Right cardiac atrium (tissue), 5 donors: ENCODE results near the gene KCNJ8. TPM values are rescaled to one million over a fixed set of nuclear protein-coding genes. Genes with fewer than 3 reads are reported as not detected.
A peak's percentile ranks its signal among the peaks of the same experiment; 100 is the strongest.
"Not testable (repeated sequence)": the region's sequence is repeated elsewhere in the genome, so short reads cannot be mapped to it uniquely, and the experiment has no call there.

Experiments
- ATAC-seq, 2 donors: fragments of 200-7000 bp; cut with Tn5 transposase; one replicate each; pipeline versions ENCODE4 v1.8.0 to v1.9.1; 2020; ENCODE audit warnings: moderate library complexity in 2 of 2, mild to moderate bottlenecking in 1 of 2
- DNase-seq, 3 donors: peaks; one replicate each; pipeline ENCODE4 v3.0.0-alpha.2; 2020
- H3K27ac ChIP-seq: one replicate; pipeline ENCODE4 v1.5.1; 2013; ENCODE audit warnings: mild to moderate bottlenecking, low read length, control low read depth, moderate library complexity
- H3K27me3 ChIP-seq: one replicate; pipeline ENCODE4 v1.6.1; 2013; ENCODE audit not compliant: control insufficient read depth, insufficient read depth
- H3K4me1 ChIP-seq: one replicate; pipeline ENCODE4 v1.6.1; 2013; ENCODE audit warnings: low read length; ENCODE audit not compliant: control insufficient read depth, insufficient read depth
- H3K4me3 ChIP-seq: one replicate; pipeline ENCODE4 v1.5.1; 2013; ENCODE audit warnings: low read length, control low read depth
- H3K9me3 ChIP-seq: one replicate; pipeline ENCODE4 v1.6.1; 2013; ENCODE audit warnings: low read length; ENCODE audit not compliant: control insufficient read depth
- WGBS: extraction: QIAGEN DNeasy Blood & Tissue Kit; methylation state at CpG from one replicate; pipeline ENCODE4 v1.1.7; 2013; 5-methylcytosine and 5-hydroxymethylcytosine counted together
- intact Hi-C, 4 donors: fragments of 100-400 bp; cut with DNase I; formaldehyde crosslinking; loops; one replicate each; pipeline versions ENCODE4 v1.11.0 to v1.14.0; 2022 to 2023
- polyA plus RNA-seq: library from polyadenylated mRNA; stranded (reverse); fragments of 200-250 nt; gene quantifications from one replicate; pipeline ENCODE4 v1.2.3, GENCODE V29; 2013
- total RNA-seq, 4 donors: library from RNA; stranded (reverse); fragmentation: NEBNext Ultra II Directional; extraction: Animal tissue kit (Norgen Biotek cat#: 25700); gene quantifications; one replicate each; pipeline ENCODE4 v1.2.1, GENCODE V29; 2021
- donor health status: healthy with polysubstance abuse.
- donor health status: DM: no; HTN: yes; CAD: no.
- donor health status: DM: no; HTN: no; CAD: no.
- donor health status: DM: no; HTN: yes; CAD: no; lungs with severe emphysema.
- donor health status: DM: yes; HTN: yes; CAD: no.

Gene KCNJ8
- total and polyA plus RNA-seq, 5 donors, result 25.7 to 45.0 (median 37.9) TPM

DNA sequence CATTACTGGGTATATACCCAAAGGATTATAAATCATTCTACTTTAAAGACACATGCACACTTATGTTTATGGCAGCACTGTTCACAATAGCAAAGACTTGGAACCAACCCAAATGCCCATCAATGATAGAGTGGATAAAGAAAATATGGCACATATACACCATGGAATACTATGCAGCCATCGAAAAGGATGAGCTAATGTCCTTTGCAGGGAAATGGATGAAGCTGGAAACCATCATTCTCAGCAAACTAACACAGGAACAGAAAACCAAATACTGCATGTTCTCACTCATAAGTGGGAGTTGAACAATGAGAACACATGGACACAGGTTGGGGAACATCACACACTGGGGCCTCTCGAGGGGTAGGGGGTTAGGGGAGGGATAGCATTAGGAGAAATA, 37.8 kb upstream of the KCNJ8 start:
- H3K4me3 ChIP-seq, DNase-seq, H3K27me3 ChIP-seq, ATAC-seq, H3K4me1 ChIP-seq, H3K27ac ChIP-seq, intact Hi-C loops, H3K9me3 ChIP-seq: not testable (repeated sequence)
- WGBS, result 87% methylated on average over 2 of the region's 2 CpGs

DNA sequence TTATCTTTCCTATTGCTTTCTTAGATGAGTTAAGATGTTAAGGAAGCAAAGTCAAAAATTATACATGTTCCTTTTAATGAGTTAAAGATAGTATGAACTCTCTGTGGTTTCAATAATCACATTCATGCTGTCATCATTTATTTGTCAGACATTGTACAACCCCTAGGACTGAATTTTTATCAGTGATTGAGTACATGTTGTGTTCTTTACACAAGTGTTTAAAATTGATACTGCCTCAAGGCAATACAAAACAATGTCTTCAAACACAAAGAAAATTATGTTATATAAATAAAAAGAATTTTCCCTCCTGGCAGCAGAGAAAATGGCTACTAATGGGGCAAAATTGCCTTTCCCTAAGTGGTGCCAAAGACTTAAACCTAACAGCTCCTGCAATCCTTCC, 34.6 kb upstream of the KCNJ8 start:
- Histone ChIP-seq H3K27ac (no peak overlapping the region), H3K27me3 (no peaks in the 10 kb centered on the region), H3K4me1 (no peaks in the 10 kb centered on the region), H3K4me3 (no peak overlapping the region), H3K9me3 (no peaks in the 10 kb centered on the region)
- ATAC-seq (peak in 1 of 2 donors; percentile 50), DNase-seq (no peak)
- intact Hi-C loops, result no loop called here

DNA sequence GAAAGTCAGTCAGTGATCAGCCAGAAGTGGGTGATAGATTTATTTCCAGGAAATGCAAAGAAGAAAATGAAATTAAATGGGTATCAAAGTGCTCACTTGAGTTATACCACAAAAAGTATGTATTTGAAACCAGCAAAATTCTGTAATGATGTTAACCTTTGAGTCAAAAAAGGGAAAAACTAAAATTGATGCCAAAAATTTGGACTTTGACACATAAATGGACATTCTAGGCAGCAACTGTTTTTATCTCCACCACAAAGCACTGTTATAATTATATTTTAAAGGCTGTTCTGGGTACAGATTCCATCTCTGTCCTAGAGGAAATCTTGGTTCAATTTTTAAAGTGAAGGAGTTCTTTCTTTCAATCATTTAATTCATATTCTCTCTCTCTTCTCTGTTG, 31.7 kb upstream of the KCNJ8 start:
- no peaks in the 10 kb centered on the region for H3K27me3 ChIP-seq
- no peak overlapping the region for H3K4me3 ChIP-seq
- ATAC-seq (no peak), DNase-seq (no peak)
- H3K9me3 ChIP-seq, result no peaks in the 10 kb centered on the region
- H3K27ac ChIP-seq, result no peak overlapping the region
- no peaks in the 10 kb centered on the region for H3K4me1 ChIP-seq
- intact Hi-C loops, result no loop called here

DNA sequence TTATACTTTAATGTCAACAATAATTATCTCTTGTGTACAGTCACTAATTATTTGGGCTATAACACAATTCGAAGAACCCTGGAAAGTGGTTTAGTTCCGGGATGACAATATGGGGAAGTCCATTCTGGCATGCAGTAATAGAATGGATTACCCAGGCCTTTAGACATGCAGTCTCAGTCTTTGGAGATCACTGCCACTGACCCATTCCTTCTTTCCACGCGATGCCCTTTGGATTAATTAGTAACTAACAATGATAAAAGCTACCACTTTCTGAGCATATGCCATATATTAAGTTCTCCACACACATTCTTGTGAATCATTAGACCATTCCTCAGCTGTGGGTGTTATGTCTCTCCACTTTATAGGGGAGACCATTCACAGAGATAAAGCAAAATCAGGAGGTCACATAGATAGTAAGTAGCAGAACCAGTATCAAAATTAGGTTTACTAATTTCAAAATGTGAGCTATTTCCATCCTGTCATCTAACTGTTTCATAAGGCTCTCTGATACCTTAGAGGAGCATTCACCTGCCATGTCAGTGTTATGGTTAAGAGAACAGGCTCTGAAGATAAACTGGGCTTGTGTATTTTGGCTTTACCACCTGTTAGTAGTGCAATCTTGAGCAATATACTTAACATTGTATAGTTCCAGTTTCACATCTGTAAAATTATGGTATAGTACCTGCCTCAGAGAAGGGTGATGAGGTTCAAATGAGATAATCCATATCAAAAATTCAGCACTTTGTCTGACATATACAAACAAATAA, 27.2 kb upstream of the KCNJ8 start:
- H3K4me1 ChIP-seq, result no peaks in the 10 kb centered on the region
- no peaks in the 10 kb centered on the region for H3K9me3 ChIP-seq
- no peak for ATAC-seq
- H3K4me3 ChIP-seq, result no peak overlapping the region
- no peaks in the 10 kb centered on the region for H3K27me3 ChIP-seq
- WGBS, result 81% methylated on average over 4 of the region's 4 CpGs
- no peak for DNase-seq
- H3K27ac ChIP-seq, result no peak overlapping the region
- intact Hi-C loops, result no loop called here

DNA sequence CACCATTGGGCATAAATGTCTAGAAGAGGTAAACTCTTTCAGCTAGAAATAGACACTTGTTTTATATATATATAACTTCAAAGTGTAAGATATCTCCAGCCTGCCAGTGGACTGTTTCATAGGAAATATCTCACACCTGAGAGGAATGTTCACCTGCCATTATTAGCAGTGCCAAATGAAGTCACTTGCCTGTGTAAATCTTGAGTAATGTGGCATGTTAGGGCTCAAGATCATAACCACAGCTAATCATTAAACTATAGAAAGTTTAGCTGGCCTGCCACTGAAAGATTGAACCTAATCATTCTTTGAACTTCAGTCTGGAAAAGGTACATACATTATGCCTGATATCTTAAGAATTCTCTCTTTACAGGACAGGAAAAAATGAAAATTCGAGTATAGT, 25.5 kb upstream of the KCNJ8 start:
- Histone ChIP-seq H3K9me3 (no peaks in the 10 kb centered on the region), H3K27me3 (no peaks in the 10 kb centered on the region), H3K27ac (no peak overlapping the region), H3K4me1 (no peaks in the 10 kb centered on the region), H3K4me3 (no peak overlapping the region)
- intact Hi-C loops, result no loop called here
- no peak for ATAC-seq
- WGBS, result 58% methylated on average over 1 of the region's 1 CpG
- DNase-seq, result no peak

DNA sequence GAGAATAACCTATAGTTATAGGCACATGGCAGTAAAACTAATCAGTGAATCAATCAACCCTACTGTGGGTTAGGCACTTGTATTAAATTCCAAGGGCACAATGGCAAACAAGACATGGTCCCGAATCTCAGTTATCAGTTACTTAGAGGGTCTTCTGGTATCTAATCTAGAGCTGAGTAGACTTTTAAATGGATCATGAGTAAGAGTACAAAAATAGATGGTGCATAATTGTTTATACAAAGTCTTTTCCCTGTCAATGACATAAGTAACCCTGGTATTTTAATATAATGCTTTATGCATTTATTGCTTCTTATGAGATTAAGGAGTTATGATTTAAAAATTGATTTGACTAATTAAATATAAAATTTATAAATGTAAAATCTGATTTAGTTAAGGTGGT, 23.0 kb upstream of the KCNJ8 start:
- Histone ChIP-seq H3K4me1 (no peaks in the 10 kb centered on the region), H3K9me3 (no peaks in the 10 kb centered on the region), H3K27ac (no peak overlapping the region), H3K4me3 (no peak overlapping the region), H3K27me3 (no peaks in the 10 kb centered on the region)
- ATAC-seq (no peak), DNase-seq (no peak)
- 40% methylated on average over 1 of the region's 1 CpG for WGBS
- intact Hi-C loops, result no loop called here

DNA sequence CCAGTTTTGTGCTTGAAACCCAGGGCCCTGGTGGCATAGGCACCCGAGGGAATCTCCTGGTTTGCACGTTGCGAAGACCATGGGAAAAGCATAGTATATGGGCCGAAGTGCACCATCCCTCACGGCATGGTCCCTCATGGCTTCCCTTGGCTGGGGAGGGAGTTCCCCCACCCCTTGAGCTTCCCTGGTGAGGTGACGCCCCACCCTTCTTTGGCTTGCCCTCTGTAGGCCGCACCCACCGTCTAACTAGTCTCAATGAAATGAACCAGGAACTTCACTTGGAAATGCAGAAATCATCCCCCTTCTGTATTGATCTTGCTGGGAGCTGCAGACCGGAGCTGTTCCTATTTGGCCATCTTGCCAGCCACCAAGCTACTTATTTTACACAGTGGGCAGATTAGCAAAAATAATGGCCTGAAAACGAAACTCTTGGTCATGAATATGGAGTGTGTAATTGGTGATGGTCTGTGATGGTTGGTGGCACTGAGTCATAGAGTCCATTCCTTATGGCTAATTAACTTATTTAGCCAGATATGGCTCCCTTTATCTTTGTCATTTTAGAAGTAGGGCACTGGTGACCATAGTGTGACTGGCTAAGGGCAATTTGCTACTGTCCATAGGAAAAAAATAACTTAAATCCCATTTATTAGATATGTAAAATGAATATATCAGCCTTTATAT, 21.3 kb upstream of the KCNJ8 start:
- no peaks in the 10 kb centered on the region for H3K9me3 ChIP-seq
- DNase-seq, result no peak
- ATAC-seq, result no peak
- whole genome bisulfite sequencing, result 91% methylated on average over 10 of the region's 10 CpGs
- H3K4me3 ChIP-seq, result no peak overlapping the region
- H3K4me1 ChIP-seq, result no peaks in the 10 kb centered on the region
- intact Hi-C loops, result no loop called here
- H3K27ac ChIP-seq, result no peak overlapping the region
- H3K27me3 ChIP-seq, result no peaks in the 10 kb centered on the region

DNA sequence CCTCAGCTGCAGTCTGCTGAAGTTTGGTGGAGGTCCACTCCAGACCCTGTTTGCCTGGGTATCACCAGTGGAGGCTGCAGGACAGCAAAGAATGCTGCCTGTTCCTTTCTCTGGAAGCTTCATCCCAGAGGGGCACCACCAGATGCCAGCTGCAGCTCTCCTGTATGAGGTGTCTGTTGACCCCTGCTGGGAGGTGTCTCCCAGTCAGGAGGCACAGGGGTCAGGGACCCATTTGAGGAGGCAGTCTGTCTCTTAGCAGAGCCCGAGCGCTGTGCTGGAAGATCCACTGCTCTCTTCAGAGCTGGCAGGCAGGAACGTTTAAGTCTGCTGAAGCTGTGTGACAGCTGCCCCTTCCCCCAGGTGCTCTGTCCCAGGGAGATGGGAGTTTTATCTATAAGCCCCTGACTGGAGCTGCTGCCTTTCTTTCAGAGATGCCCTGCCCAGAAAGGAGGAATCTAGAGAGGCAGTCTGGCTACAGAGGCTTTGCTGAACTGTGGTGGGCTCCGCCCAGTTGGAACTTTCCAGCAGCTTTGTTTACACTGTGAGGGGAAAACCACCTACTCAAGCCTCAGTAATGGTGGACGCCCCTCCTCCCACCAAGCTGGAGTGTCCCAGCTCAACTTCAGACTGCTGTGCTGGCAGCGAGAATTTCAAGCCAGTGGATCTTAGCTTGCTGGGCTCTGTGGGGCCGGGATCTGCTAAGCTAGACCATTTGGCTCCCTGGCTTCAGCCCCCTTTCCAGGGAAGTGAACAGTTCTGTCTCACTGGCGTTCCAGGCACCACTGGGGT, 20.5 kb upstream of the KCNJ8 start:
- H3K9me3 ChIP-seq, H3K27me3 ChIP-seq, H3K4me3 ChIP-seq, H3K4me1 ChIP-seq, ATAC-seq, intact Hi-C loops, H3K27ac ChIP-seq: not testable (repeated sequence)
- WGBS, result 80% methylated on average over 8 of the region's 8 CpGs
- peak in 2 of 3 donors; percentile 12 to 45 for DNase-seq

DNA sequence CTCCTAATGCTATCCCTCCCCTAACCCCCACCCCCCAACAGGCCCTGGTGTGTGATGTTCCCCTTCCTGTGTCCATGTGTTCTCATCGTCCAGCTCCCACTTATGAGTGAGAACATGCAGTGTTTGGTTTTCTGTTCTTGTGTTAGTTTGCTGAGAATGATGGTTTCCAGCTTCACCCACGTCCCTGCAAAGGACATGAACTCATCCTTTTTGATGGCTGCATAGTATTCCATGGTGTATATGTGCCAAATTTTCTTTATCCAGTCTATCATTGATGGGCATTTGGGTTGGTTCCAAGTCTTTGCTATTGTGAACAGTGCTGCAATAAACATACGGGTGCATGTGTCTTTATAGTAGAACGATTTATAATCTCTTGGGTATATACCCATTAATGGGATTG, 15.2 kb upstream of the KCNJ8 start:
- ATAC-seq, H3K27me3 ChIP-seq, H3K27ac ChIP-seq, H3K4me3 ChIP-seq, H3K9me3 ChIP-seq, DNase-seq, H3K4me1 ChIP-seq: not testable (repeated sequence)
- WGBS, result 90% methylated on average over 4 of the region's 4 CpGs
- intact Hi-C loops, result loop anchor here in 1 of 4 donors (10.0 kb wide), 1 partner anchor 45 kb away; no protein-coding TSS in a partner anchor

DNA sequence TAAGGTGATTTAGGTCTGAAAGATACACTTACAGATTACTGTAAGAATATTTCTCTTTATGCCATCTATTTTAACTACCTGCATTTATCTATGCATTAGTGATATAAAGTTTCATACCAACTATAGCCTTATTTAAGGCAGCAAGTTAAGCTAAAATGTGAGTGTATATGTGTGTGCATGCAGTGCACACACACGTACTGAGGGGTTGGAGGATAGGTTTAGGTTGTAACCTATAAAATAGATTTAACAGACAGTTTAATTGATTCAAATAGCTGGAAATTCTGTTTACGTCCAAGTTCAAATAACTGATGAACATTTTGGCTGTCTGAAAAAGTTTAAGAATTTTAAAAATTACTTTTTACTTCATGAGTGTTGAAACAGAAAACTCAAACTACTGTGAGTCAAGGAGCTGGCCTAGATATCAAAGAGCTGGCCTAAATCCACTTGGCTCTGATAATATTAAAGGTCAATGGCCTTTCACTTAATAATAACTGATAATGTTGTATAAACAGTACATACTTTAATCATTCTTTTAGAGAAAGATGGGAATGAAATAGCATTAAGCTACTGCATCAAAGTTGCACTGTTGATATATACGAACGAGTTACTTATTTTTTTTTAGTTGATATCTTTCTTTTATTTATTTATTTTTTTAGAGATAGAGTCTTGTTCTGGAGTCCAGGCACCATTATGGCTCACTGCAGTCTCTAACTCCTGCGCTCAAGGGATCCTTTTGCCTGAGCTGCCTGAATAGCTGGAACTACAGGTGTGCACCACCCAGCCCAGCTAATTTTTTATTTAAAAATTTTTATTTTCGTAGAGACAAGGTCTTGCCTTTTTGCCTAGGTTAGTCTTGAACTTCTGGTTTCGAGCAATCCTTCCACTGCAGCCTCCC, 13.8 kb upstream of the KCNJ8 start:
- WGBS, result 66% methylated on average over 7 of the region's 7 CpGs
- Histone ChIP-seq H3K27me3 (no peaks in the 10 kb centered on the region), H3K9me3 (no peaks in the 10 kb centered on the region), H3K4me3 (no peak overlapping the region), H3K27ac (no peak overlapping the region), H3K4me1 (no peaks in the 10 kb centered on the region)
- ATAC-seq, result peak; percentile 29 to 60
- no peak for DNase-seq
- intact Hi-C loops, result loop anchor here in 1 of 4 donors (10.0 kb wide), 1 partner anchor 46 kb away; no protein-coding TSS in a partner anchor
